Measurements from ENCODE around the gene CPB2.
A peak's percentile ranks its signal among the peaks of the same experiment; 100 is the strongest.

The CPB2 gene

GRCh38 chr13:46129955-46130618 lies 25.3 kb upstream of the CPB2 start:
- intact Hi-C loops (cut with DNase I): loop anchor here (10.0 kb wide), 1 partner anchor 75 kb away; the partner anchor contains the start of gene ZC3H13
- no peak for DNase-seq

- no peak for DNase-seq
- intact Hi-C loops (cut with DNase I): loop anchor here (10.0 kb wide), 1 partner anchor 74 kb away; the partner anchor contains the start of gene ZC3H13
Observed at GRCh38 chr13:46129124-46129523, 24.3 kb upstream of the CPB2 start.

- intact Hi-C loops (cut with DNase I): loop anchor here (10.0 kb wide), 1 partner anchor 73 kb away; the partner anchor contains the start of gene ZC3H13
- DNase-seq: no peak
Observed at GRCh38 chr13:46127358-46128023, 22.7 kb upstream of the CPB2 start.

- DNase-seq: peak; percentile 24 to 95 (median 86)
- intact Hi-C loops (cut with DNase I): loop anchor here (10.0 kb wide), 1 partner anchor 72 kb away; the partner anchor contains the start of gene ZC3H13
Observed at GRCh38 chr13:46126552-46127357, 21.9 kb upstream of the CPB2 start.

- DNase-seq: no peak
- intact Hi-C loops (cut with DNase I): loop anchor here (10.0 kb wide), 1 partner anchor 71 kb away; the partner anchor contains the start of gene ZC3H13
Observed at GRCh38 chr13:46126056-46126455, 21.2 kb upstream of the CPB2 start.

GRCh38 chr13:46124967-46125933 lies 20.4 kb upstream of the CPB2 start:
- DNase-seq: no peak
- intact Hi-C loops (cut with DNase I): loop anchor here (10.0 kb wide), 1 partner anchor 70 kb away; the partner anchor contains the start of gene ZC3H13

- peak in 4 of 42 donors; percentile 13 to 45 (median 24) for DNase-seq
- intact Hi-C loops (cut with DNase I): loop anchor here (10.0 kb wide), 1 partner anchor 70 kb away; the partner anchor contains the start of gene ZC3H13
Observed at GRCh38 chr13:46124531-46124966, 19.7 kb upstream of the CPB2 start.

- intact Hi-C loops (cut with DNase I): loop anchor here (10.0 kb wide), 1 partner anchor 68 kb away; the partner anchor contains the start of gene ZC3H13
- DNase-seq: no peak
Observed at GRCh38 chr13:46122304-46122703, 17.5 kb upstream of the CPB2 start.

- intact Hi-C loops (cut with DNase I): loop anchor here (10.0 kb wide), 1 partner anchor 67 kb away; the partner anchor contains the start of gene ZC3H13
- no peak for DNase-seq
Observed at GRCh38 chr13:46121597-46122163, 16.8 kb upstream of the CPB2 start.

GRCh38 chr13:46121033-46121432 lies 16.2 kb upstream of the CPB2 start:
- DNase-seq: no peak
- intact Hi-C loops (cut with DNase I): loop anchor here (10.0 kb wide), 1 partner anchor 66 kb away; the partner anchor contains the start of gene ZC3H13

GRCh38 chr13:46119883-46120614 lies 15.2 kb upstream of the CPB2 start:
- DNase-seq: peak in 10 of 42 donors; percentile 16 to 63 (median 32)
- intact Hi-C loops (cut with DNase I): loop anchor here (10.0 kb wide), 1 partner anchor 65 kb away; the partner anchor contains the start of gene ZC3H13

GRCh38 chr13:46116653-46117502 lies 12.0 kb upstream of the CPB2 start:
- intact Hi-C loops (cut with DNase I): no loop called here
- DNase-seq: no peak

GRCh38 chr13:46114613-46115012 lies 9.8 kb upstream of the CPB2 start:
- intact Hi-C loops (cut with DNase I): no loop called here
- no peak for DNase-seq

GRCh38 chr13:46113596-46113995 lies 8.8 kb upstream of the CPB2 start:
- DNase-seq: no peak
- intact Hi-C loops (cut with DNase I): no loop called here

GRCh38 chr13:46111151-46111550 lies 6.3 kb upstream of the CPB2 start:
- intact Hi-C loops (cut with DNase I): no loop called here
- no peak for DNase-seq

GRCh38 chr13:46109451-46109850 lies 4.6 kb upstream of the CPB2 start:
- DNase-seq: no peak
- intact Hi-C loops (cut with DNase I): no loop called here
